Measurements from ENCODE around the gene CCDC146.
A peak's percentile ranks its signal among the peaks of the same experiment; 100 is the strongest.
"Not testable (repeated sequence)": the region's sequence is repeated elsewhere in the genome, so short reads cannot be mapped to it uniquely, and the experiment has no call there.

Gene CCDC146

DNA sequence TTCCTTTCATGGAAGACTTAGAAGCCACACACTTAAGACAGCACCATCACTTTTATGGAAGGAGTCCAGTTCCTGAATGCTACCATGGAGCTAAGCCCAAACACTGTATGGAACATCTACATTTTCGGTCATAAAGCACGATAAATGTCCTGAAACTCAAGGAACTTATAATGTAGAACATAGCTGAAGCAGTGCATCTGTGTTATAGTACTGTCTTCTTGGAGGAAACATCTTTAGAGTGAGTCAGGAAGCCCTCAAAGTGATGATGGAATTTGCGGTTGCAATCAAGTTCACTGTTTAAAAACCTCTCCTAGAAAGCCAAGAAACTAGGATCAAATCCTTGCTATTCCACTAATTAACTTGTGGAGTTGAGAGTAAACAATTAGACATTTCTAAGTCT is 16.5 kb upstream of the CCDC146 start:
- H3K4me1 ChIP-seq (ENCODE audit: control insufficient read depth, insufficient read depth, low read depth, low read length); H2AK5ac ChIP-seq (ENCODE audit: low read length, severe bottlenecking); H3K27me3 ChIP-seq (ENCODE audit: control insufficient read depth in 1 of 2, insufficient read depth in 1 of 2, low read length in 2 of 2); H2BK12ac ChIP-seq (ENCODE audit: low read length in 2 of 2); H2BK15ac ChIP-seq (ENCODE audit: low read depth, poor library complexity, severe bottlenecking); H3K4me2 ChIP-seq (ENCODE audit: low read length, poor library complexity, severe bottlenecking); H3K4me3 ChIP-seq (ENCODE audit: insufficient read depth in 1 of 2, low read depth in 1 of 2, low read length in 2 of 2); H3K9me3 ChIP-seq (ENCODE audit: control insufficient read depth, low read length); H3K18ac ChIP-seq (ENCODE audit: low read depth in 1 of 2, low read length in 2 of 2); H4K91ac ChIP-seq (ENCODE audit: low read length); H3K14ac ChIP-seq (ENCODE audit: low read length in 2 of 2); H3K23ac ChIP-seq (ENCODE audit: low read length in 2 of 2); H3K79me1 ChIP-seq (replicated peaks; ENCODE audit: low read length, poor library complexity, severe bottlenecking); H3K9ac ChIP-seq (ENCODE audit: low read length); H3K36me3 ChIP-seq (ENCODE audit: control insufficient read depth in 1 of 2, insufficient read depth in 2 of 2, low read depth in 1 of 2, low read length in 2 of 2); H3K27ac ChIP-seq (ENCODE audit: low read length, poor library complexity, severe bottlenecking); H4K8ac ChIP-seq (ENCODE audit: low read length); H3K4ac ChIP-seq (ENCODE audit: low read depth in 1 of 2, low read length in 2 of 2); H2BK5ac ChIP-seq (ENCODE audit: low read depth, low read length, poor library complexity, severe bottlenecking); H2AFZ ChIP-seq (ENCODE audit: low read depth, low read length); H2BK120ac ChIP-seq (ENCODE audit: low read depth, low read length): not testable (repeated sequence)
- 87% methylated on average over 2 of the region's 3 CpGs for WGBS
- DNase-seq: peak; percentile 47

DNA sequence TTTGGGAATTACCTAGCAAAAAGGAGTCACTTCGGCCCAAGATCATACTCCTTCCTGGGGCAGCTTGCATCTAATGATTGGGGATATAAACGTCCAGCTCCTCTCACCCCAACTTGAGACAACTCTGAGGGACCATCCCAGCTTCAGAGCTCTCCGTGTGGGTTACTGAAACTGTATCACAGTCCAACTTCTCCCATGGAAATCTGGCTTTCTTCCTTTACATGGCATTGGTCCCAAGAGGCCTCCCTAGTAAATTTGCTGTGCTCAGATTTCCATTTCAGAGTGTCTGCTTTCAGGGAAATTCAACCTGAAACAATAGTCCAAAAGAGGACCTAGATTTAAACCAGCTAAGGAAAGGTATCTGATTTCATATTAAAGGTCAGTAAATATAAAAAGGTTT is 14.8 kb upstream of the CCDC146 start:
- not testable (repeated sequence) for H3K27me3 ChIP-seq (ENCODE audit: control insufficient read depth in 1 of 2, insufficient read depth in 1 of 2, low read length in 2 of 2); H3K27ac ChIP-seq (ENCODE audit: low read length, poor library complexity, severe bottlenecking); H3K4ac ChIP-seq (ENCODE audit: low read depth in 1 of 2, low read length in 2 of 2); H3K79me1 ChIP-seq (replicated peaks; ENCODE audit: low read length, poor library complexity, severe bottlenecking); H2AFZ ChIP-seq (ENCODE audit: low read depth, low read length); H2BK5ac ChIP-seq (ENCODE audit: low read depth, low read length, poor library complexity, severe bottlenecking); H2BK12ac ChIP-seq (ENCODE audit: low read length in 2 of 2); H3K9me3 ChIP-seq (ENCODE audit: control insufficient read depth, low read length); H2AK5ac ChIP-seq (ENCODE audit: low read length, severe bottlenecking); H3K4me1 ChIP-seq (ENCODE audit: control insufficient read depth, insufficient read depth, low read depth, low read length); H4K91ac ChIP-seq (ENCODE audit: low read length); H3K18ac ChIP-seq (ENCODE audit: low read depth in 1 of 2, low read length in 2 of 2); H3K9ac ChIP-seq (ENCODE audit: low read length); H3K4me3 ChIP-seq (ENCODE audit: insufficient read depth in 1 of 2, low read depth in 1 of 2, low read length in 2 of 2); H2BK15ac ChIP-seq (ENCODE audit: low read depth, poor library complexity, severe bottlenecking); H3K4me2 ChIP-seq (ENCODE audit: low read length, poor library complexity, severe bottlenecking); H4K8ac ChIP-seq (ENCODE audit: low read length); H3K23ac ChIP-seq (ENCODE audit: low read length in 2 of 2); DNase-seq; H3K36me3 ChIP-seq (ENCODE audit: control insufficient read depth in 1 of 2, insufficient read depth in 2 of 2, low read depth in 1 of 2, low read length in 2 of 2); H3K14ac ChIP-seq (ENCODE audit: low read length in 2 of 2); H2BK120ac ChIP-seq (ENCODE audit: low read depth, low read length)
- WGBS: 100% methylated on average over 1 of the region's 3 CpGs

DNA sequence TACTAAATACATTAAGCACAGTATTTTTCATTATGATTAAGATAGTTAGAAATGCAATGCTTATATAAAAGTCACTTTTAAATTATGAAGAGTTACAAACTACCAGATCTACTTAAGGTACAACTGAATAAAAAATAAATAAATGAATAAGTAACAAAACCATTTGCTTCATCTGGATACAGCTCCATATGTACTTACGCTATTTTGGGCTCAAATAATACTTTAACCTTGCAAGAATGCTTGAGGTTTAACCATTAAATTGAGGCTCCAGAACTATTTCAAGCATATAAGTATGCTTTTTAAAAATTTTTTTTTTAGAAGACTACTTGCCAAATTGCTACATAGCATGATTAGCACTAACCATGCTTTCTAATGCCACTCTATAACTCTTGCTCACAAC is 14.1 kb upstream of the CCDC146 start:
- not testable (repeated sequence) for H4K8ac ChIP-seq (ENCODE audit: low read length); H3K14ac ChIP-seq (ENCODE audit: low read length in 2 of 2); H2AK5ac ChIP-seq (ENCODE audit: low read length, severe bottlenecking); H2BK120ac ChIP-seq (ENCODE audit: low read depth, low read length); H3K4ac ChIP-seq (ENCODE audit: low read depth in 1 of 2, low read length in 2 of 2); H3K18ac ChIP-seq (ENCODE audit: low read depth in 1 of 2, low read length in 2 of 2); H2AFZ ChIP-seq (ENCODE audit: low read depth, low read length); H3K27ac ChIP-seq (ENCODE audit: low read length, poor library complexity, severe bottlenecking); H2BK15ac ChIP-seq (ENCODE audit: low read depth, poor library complexity, severe bottlenecking); H3K27me3 ChIP-seq (ENCODE audit: control insufficient read depth in 1 of 2, insufficient read depth in 1 of 2, low read length in 2 of 2); H3K9me3 ChIP-seq (ENCODE audit: control insufficient read depth, low read length); H3K4me3 ChIP-seq (ENCODE audit: insufficient read depth in 1 of 2, low read depth in 1 of 2, low read length in 2 of 2); H2BK5ac ChIP-seq (ENCODE audit: low read depth, low read length, poor library complexity, severe bottlenecking); H2BK12ac ChIP-seq (ENCODE audit: low read length in 2 of 2); H3K4me2 ChIP-seq (ENCODE audit: low read length, poor library complexity, severe bottlenecking); H3K36me3 ChIP-seq (ENCODE audit: control insufficient read depth in 1 of 2, insufficient read depth in 2 of 2, low read depth in 1 of 2, low read length in 2 of 2); H3K79me1 ChIP-seq (replicated peaks; ENCODE audit: low read length, poor library complexity, severe bottlenecking); H3K9ac ChIP-seq (ENCODE audit: low read length); H4K91ac ChIP-seq (ENCODE audit: low read length); H3K4me1 ChIP-seq (ENCODE audit: control insufficient read depth, insufficient read depth, low read depth, low read length); DNase-seq; H3K23ac ChIP-seq (ENCODE audit: low read length in 2 of 2)
- no CpG with 5 or more reads among the region's 1 CpG for WGBS

DNA sequence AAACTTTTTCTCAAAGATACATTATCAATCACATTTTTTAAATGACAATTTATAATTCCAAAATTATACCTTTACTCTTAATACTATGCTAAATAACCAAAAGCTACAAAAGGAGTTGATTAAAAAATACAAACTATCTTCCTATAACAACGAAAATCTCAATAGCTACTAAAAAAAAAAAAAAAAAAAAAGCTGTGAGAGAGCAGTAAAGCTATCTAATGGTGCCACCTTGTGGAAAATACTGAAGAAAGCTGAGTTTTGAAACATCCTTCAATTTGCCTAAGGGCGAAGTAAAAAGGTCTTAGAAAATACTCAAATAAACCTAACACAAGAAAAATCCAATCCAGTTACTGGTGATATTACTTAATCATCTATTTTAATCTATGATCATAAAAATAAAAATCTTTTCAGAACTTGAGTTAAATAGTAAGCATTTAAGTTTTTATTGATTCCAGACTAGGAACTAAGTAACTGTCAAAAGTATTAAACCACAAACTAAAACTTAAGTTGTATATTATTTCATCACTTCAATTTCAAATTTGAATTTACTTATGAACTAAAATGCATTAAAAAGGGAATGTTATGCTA is 9.6 kb upstream of the CCDC146 start:
- not testable (repeated sequence) for H3K79me1 ChIP-seq (replicated peaks; ENCODE audit: low read length, poor library complexity, severe bottlenecking); H2AFZ ChIP-seq (ENCODE audit: low read depth, low read length)
- no CpG with 5 or more reads among the region's 2 CpGs for WGBS

More for the DNA sequence above, 9.6 kb upstream of the CCDC146 start:
- not testable (repeated sequence) for H4K8ac ChIP-seq (ENCODE audit: low read length); H2BK12ac ChIP-seq (ENCODE audit: low read length in 2 of 2); H3K9ac ChIP-seq (ENCODE audit: low read length); H3K36me3 ChIP-seq (ENCODE audit: control insufficient read depth in 1 of 2, insufficient read depth in 2 of 2, low read depth in 1 of 2, low read length in 2 of 2); H2BK120ac ChIP-seq (ENCODE audit: low read depth, low read length); H3K18ac ChIP-seq (ENCODE audit: low read depth in 1 of 2, low read length in 2 of 2); H3K23ac ChIP-seq (ENCODE audit: low read length in 2 of 2); H3K27me3 ChIP-seq (ENCODE audit: control insufficient read depth in 1 of 2, insufficient read depth in 1 of 2, low read length in 2 of 2); H3K9me3 ChIP-seq (ENCODE audit: control insufficient read depth, low read length); H3K4me1 ChIP-seq (ENCODE audit: control insufficient read depth, insufficient read depth, low read depth, low read length); H3K4ac ChIP-seq (ENCODE audit: low read depth in 1 of 2, low read length in 2 of 2); H2BK5ac ChIP-seq (ENCODE audit: low read depth, low read length, poor library complexity, severe bottlenecking); H2BK15ac ChIP-seq (ENCODE audit: low read depth, poor library complexity, severe bottlenecking); H3K14ac ChIP-seq (ENCODE audit: low read length in 2 of 2); H3K4me2 ChIP-seq (ENCODE audit: low read length, poor library complexity, severe bottlenecking); H3K27ac ChIP-seq (ENCODE audit: low read length, poor library complexity, severe bottlenecking); H2AK5ac ChIP-seq (ENCODE audit: low read length, severe bottlenecking); H4K91ac ChIP-seq (ENCODE audit: low read length); H3K4me3 ChIP-seq (ENCODE audit: insufficient read depth in 1 of 2, low read depth in 1 of 2, low read length in 2 of 2)
- DNase-seq: peak; percentile 26
